C1 segment of cervical spinal cord (tissue), 14 donors: Measurements from ENCODE around the gene PANK4.

Experiments used
- DNase-seq, 14 donors: peaks; one replicate each; lab custom pipeline; 2025; lab: John Stamatoyannopoulos, UW

PANK4 gene

GRCh38 chr1:2497891-2498290 is 28.5 kb downstream of the PANK4 start:
- no peak for DNase-seq

DNA sequence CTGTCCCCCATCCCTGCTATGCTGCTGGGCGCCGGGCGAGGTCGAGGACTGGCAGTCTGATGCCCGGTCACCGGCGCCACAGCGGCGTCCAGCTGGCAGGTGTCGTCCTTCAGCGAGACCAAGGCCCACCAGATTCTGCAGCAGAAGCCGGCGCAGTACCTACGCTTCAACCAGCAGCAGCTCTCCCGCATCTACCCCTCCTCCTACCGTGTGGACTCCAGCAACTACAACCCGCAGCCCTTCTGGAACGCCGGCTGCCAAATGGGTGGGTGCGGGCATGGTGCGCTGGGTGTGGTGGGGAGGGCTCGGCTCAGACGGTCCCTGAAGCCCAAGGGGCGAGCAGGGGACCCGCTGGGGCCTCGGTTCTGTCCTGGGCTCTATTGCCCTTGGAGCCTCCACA is 29.6 kb downstream of the PANK4 start:
- no peak for DNase-seq

DNA sequence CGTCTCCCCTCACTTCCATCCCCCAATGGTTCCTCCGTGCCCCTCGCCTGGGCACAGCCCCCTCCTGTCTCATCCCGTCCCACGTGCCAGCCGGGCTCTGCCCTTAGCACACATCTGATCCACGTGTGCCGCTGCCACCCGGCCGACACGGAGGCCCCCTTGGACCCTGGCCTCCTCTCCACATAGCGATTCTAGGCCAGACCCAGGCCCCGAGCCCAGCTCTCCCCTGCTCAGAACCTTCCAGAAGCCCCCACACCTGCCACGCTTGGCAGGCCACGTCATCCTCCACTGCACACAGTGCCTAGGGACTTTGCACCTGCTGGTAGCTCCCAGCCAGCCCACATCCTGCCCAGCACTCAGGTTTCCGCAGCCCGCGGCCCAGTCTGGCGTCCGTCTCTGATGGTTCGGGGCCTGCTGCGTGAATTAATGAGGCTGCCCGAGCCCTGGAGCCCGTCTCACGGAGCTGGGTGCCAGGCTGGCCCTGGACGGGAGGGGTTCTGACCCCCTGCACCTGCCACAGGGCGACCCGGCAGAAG is 30.2 kb downstream of the PANK4 start:
- DNase-seq = no peak

DNA sequence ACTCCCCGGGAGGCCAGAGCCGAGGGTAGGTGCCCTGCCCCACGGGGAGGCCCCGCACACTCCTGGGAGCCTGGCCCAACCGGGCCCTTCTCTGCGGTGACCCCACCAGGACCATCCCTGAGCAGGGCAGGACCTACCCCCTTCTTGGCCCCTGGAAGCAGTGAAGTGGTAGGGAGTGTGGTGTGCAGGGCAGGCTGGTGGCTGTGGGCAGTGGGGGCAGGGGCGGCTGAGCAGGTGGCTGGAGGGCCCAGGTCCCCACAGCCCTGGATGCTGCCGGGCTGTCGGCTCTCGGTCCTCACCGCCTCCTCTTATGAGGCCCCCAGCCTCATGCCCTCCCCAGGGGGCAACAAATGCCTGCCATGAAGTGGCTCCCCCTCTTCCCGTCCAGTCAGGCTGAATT is 30.9 kb downstream of the PANK4 start:
- DNase-seq = no peak

DNA sequence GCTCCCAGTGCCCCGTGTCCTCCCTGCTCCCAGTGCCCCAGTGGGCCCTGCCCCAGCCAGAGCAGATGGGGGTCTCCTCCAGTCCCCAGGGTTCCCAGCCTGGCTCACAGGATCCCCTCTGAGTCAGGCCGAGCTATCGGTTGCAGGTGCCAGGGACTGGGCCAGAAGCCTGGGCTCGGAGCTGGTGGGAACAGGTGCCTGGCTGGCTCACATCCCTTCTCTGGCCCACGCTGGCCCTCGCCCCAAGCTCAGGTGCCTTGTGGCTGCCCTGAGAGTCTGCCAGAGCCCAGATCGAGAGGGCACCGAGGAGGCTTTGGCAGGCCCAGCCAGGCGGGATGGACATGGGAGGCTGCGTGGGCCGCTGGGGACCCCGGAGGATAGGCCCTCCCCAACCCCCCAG is 31.4 kb downstream of the PANK4 start:
- peak in 1 of 14 donors; percentile 89 for DNase-seq

- no peak for DNase-seq
Measured at GRCh38 chr1:2494323-2494693, 32.1 kb downstream of the PANK4 start.

- DNase-seq = peak in 13 of 14 donors; percentile 48 to 85 (median 67)
Measured at GRCh38 chr1:2493691-2494322, 32.6 kb downstream of the PANK4 start.

GRCh38 chr1:2493218-2493617 is 33.2 kb downstream of the PANK4 start:
- peak in 2 of 14 donors; percentile 49 to 67 for DNase-seq

DNA sequence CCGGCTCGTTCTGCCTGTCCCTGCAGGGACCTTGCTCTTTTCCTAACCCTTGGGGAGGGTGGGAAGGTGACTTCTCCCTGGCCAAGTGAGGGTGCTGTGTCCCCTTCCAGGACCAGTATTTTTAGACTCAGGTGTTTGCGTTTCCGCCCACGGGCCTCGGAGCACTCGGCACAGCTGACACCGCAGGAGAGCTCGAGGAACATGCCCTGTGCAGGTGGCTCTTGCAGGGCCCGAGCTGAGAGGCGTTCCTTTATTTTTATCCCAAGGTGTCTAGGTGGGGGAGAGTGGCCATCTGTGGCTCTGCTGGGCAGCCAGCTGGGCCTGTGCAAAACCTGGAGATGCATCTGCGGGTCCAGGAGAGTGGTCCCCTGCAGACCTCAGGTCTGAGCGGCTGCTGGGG is 34.3 kb downstream of the PANK4 start:
- peak in 1 of 14 donors; percentile 79 for DNase-seq

DNA sequence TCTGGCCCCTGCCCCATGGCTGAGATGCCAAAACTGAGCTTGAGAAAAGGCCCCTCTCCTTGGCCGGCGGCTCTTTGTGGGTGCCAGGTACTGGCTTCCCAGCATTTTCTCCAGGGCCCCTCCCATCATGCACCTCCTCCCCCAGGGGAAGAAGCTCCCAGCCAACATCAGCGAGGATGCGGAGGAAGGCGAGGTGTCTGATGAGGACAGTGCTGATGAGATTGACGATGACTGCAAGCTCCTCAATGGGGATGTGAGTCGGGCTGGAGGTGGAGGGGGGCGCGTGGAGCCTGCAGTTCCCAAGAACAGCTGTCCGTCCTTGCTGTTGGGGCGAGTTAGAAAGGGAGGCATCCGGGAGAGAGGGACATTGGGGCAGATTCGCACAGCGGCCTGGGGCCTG is 36.8 kb downstream of the PANK4 start:
- DNase-seq = no peak

DNA sequence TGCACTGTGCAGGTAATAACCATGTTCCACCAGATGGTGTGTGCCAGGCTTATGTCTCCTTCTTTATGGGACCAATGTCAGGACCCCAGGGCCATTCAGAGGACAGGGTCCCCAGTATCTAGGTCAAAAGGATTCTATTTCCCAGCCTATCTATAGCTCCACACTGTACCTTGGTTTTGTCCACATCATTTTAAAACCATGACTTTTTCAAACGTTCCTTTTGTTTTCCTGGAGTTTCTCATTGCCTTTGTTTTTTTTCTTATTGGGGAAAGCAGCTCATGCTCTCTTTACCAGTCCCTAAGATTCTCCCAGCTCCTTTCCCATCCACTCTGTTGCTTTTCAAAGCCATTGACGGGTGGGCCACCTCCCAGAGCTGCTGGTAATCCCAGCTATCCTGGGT is 37.7 kb downstream of the PANK4 start:
- no peak for DNase-seq

DNA sequence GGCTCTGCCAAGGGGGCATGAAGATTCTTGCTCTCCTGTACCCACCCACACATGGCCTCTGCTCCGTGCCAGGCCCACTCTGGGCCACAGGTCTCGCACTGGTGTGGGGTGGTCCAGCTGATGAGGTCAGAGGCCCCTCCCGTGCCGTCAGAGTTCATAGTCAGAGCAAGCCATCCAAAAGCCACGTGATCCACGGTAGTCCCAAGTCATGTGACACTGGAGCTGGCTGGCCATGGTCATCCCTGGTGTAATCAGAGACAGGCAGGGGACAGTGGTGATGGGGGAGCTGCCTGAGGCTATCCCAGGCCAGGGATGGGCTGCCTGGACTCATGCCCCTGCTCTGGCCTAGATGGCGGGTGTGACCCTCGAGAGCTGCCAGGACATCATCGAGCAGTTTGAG is 39.8 kb downstream of the PANK4 start:
- no peak for DNase-seq

DNA sequence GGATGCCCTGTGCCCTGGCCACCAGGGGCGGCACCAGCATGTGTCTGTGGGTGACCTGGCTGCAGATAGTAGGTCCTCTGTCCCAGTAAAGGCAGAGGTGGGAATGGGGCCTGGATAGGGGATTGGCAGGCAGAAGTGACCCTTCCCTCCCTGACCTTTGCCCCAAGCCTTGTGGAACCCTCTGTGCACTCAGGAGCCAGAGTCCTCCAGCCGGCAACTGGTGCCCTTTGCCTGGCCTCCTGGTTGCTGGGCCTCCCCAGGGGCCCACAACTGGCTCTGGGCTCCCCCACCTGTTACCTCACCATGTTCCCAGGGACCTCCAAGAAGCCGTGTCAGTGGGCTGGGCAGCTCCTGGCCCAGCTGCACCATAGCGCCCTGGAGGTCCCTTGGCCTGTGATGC is 40.4 kb downstream of the PANK4 start:
- no peak for DNase-seq

DNA sequence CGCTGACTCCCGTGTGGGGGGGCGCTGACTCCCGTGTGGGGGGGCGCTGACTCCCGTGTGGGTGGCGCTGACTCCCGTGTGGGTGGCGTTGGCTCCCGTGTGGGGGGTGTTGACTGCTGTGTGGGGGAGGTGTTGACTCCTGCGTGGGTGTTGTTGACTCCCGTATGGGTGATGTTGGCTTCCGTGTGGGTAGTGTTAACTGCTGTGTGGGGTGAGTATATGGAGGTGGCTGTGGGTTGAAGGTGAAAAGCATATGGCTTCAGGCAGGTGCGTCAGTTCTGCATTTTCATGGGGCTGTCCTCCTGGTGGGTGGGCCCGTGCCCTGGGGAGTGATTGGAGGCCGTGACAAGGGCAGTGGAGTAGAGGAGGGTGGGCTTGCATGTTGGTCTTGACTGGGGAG is 42.4 kb downstream of the PANK4 start:
- DNase-seq = no peak

GRCh38 chr1:2483026-2483425 is 43.4 kb downstream of the PANK4 start:
- no peak for DNase-seq

DNA sequence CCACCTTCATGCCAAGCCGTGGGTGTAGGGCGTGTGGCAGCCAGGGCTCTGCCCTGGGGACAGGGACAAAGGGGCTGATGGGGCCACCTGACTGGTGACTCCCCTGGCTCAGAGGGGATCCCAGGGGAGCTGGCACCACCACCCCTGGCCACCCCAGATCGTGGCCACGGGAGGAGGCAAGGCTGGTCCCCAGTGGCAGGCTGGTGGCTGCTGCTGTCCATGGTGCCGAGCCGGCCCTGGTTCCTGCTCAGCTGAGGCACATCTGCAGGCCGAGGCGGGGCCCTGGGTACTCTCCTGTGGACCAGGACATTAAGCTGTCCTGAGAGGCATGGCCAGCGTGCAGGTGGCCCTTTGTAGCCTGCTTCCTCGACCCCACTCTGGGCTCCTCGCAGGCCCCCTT is 43.8 kb downstream of the PANK4 start:
- no peak for DNase-seq

DNA sequence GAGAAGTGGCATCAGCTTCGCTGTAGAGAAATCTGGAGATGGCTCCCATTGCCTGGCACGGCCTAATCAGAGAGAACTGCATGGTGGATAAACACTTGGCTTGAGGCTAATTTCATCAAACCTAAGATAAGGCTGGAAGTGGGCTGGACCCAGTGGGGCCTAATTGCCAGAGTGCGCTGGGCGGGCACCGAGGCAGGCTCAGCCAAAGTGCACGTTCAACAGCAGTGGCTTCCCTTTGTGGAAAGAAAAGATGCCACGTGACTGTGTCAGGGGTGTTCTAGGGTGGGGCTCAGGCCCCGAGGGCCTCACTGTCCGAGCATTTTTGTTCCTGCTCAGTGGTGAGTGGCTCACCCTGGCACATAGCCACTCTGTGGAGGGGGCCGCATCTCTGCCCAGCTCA is 44.5 kb downstream of the PANK4 start:
- no peak for DNase-seq

DNA sequence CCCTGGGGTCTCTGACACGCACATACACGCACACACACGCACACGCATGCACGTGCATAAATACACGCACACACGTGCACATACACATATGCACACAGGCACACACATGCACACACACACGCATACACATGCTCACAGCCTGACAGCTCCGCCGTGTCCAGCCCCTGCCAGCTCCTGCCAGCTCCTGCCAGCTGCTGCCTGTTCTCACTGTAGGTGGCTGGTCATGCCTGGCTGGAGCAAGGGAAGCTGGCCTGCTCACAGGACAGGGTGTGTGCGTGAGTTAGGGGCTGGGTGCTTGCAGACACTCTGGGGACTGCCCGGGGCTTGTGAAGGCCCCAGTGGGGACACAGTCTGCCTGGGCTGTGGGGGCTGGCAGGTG is 45.4 kb downstream of the PANK4 start:
- DNase-seq = no peak

- DNase-seq = no peak
Measured at GRCh38 chr1:2480236-2480985, 46.0 kb downstream of the PANK4 start.

- DNase-seq = no peak
Measured at GRCh38 chr1:2479618-2480017, 46.8 kb downstream of the PANK4 start.

DNA sequence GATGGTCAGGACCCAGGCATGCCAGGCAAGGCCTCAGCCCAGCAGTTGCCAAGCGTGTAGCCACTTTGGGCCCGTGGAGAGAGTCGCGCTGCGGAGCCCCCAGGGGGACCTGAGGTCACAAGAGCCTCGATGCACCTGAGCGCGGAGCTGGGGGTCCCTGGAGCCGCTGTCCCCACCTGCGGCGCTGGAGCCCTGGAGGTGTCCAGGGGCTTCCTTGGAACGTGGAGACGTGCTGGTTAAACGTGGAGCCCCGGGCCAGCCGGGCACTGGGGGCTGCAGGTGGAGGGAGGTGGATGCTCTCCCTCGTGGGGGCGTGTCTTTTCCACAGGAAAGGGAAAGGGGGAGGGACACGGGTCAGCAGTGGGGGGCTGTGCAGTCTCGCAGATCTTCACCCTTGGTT is 47.2 kb downstream of the PANK4 start:
- DNase-seq = no peak

GRCh38 chr1:2477791-2478499 is 48.5 kb downstream of the PANK4 start:
- DNase-seq = no peak

GRCh38 chr1:2477309-2477708 is 49.1 kb downstream of the PANK4 start:
- no peak for DNase-seq
